B cell (primary cell): ENCODE measurements around the gene PLD1.

Experiments used
- EZH2 ChIP-seq: IDR thresholded peaks from 2 replicates; pipeline ENCODE4 v1.6.1; 2012; ENCODE audit warnings: borderline replicate concordance, low read depth, mild to moderate bottlenecking, moderate library complexity, low read length; ENCODE audit not compliant: insufficient read depth, poor library complexity, severe bottlenecking
- TF ChIP-seq, protein P1 (sequence below): fragments of 200-600 bp; IDR thresholded peaks from one replicate; pipeline ENCODE4 v1.8.0; 2022; ENCODE audit warnings: antibody characterized with exemption, mild to moderate bottlenecking

DNA sequence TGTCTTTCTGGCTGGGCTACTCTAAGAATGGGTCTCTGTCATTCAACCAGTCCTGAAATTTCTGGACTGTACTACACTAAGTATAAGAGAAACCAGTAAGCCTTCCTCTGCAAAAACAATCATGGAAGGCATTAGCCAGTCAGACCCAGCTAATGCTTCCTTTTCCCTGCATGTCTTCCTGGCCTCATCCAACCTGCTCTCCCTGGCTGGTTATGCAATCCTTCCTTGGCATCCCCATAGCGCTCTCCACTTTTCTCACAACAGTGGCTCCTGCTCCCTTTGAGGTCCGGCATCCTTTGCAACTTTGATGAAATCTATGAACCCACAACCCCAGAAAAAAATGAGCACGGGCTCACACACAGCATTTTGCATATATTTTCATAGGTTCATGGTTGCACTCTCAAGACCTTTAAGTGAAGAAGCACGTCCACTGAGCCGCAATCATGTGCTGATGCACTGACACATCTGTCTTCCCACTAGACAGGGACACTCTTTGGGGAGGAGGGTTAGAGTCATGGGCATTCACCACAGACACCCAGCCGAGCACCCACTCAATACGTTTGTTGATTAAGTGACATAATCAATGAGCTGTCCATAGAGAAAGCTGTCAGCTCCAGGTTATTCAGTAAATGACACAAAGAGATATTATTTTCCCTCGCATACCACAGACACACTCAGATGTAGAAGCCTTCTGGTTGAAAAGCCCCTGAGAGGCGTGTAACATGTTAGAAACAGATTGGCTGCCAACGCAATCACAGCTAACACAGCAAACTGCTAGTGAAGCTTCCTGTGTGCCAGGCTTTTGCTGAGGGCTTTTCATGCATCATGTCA is 66.7 kb downstream of the PLD1 start:
- TF ChIP-seq, protein P1, sequence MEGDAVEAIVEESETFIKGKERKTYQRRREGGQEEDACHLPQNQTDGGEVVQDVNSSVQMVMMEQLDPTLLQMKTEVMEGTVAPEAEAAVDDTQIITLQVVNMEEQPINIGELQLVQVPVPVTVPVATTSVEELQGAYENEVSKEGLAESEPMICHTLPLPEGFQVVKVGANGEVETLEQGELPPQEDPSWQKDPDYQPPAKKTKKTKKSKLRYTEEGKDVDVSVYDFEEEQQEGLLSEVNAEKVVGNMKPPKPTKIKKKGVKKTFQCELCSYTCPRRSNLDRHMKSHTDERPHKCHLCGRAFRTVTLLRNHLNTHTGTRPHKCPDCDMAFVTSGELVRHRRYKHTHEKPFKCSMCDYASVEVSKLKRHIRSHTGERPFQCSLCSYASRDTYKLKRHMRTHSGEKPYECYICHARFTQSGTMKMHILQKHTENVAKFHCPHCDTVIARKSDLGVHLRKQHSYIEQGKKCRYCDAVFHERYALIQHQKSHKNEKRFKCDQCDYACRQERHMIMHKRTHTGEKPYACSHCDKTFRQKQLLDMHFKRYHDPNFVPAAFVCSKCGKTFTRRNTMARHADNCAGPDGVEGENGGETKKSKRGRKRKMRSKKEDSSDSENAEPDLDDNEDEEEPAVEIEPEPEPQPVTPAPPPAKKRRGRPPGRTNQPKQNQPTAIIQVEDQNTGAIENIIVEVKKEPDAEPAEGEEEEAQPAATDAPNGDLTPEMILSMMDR: no peak
- TF ChIP-seq EZH2: no peak
